HG02642 (cell line): Measurements from ENCODE around the gene CRYBB1.

Source experiments
- ATAC-seq: cut with Tn5 transposase; IDR thresholded peaks from one replicate; pipeline ENCODE4 v1.9.1; 2021; ENCODE audit warnings: mild to moderate bottlenecking; ENCODE audit not compliant: unreplicated experiment, poor library complexity

The CRYBB1 gene

GRCh38 chr22:26610072-26610958, 7.5 kb downstream of the CRYBB1 start:
- ATAC-seq = peak; percentile 85

GRCh38 chr22:26609287-26609686, 8.5 kb downstream of the CRYBB1 start:
- ATAC-seq = no peak

- ATAC-seq = no peak
These were observed 9.7 kb downstream of the CRYBB1 start for GRCh38 chr22:26608129-26608528.

GRCh38 chr22:26606611-26607010, 11.2 kb downstream of the CRYBB1 start:
- ATAC-seq = no peak

- no peak for ATAC-seq
These were observed 13.5 kb downstream of the CRYBB1 start for GRCh38 chr22:26604368-26604767.

- no peak for ATAC-seq
These were observed 15.7 kb downstream of the CRYBB1 start for GRCh38 chr22:26602127-26602526.

GRCh38 chr22:26601726-26602125, 16.1 kb downstream of the CRYBB1 start:
- ATAC-seq = no peak

- ATAC-seq = no peak
These were observed 18.3 kb downstream of the CRYBB1 start for GRCh38 chr22:26599505-26599904.

- ATAC-seq = no peak
These were observed 20.3 kb downstream of the CRYBB1 start for GRCh38 chr22:26597480-26597879.

- no peak for ATAC-seq
These were observed 20.8 kb downstream of the CRYBB1 start for GRCh38 chr22:26597026-26597425.

GRCh38 chr22:26593763-26594162, 24.1 kb downstream of the CRYBB1 start:
- no peak for ATAC-seq

GRCh38 chr22:26592421-26592891, 25.4 kb downstream of the CRYBB1 start:
- ATAC-seq = peak; percentile 51

- peak; percentile 78 for ATAC-seq
These were observed 27.7 kb downstream of the CRYBB1 start, which contains the start of gene TPST2 for GRCh38 chr22:26589845-26590736. TPST2 (minus strand) TSS chr22:26590132; CDS start chr22:26541630, 48,502 bp downstream.

- ATAC-seq = peak; percentile 18
These were observed 28.4 kb downstream of the CRYBB1 start for GRCh38 chr22:26589367-26589844.

GRCh38 chr22:26588729-26589366, 29.0 kb downstream of the CRYBB1 start:
- no peak for ATAC-seq

- ATAC-seq = no peak
These were observed 29.7 kb downstream of the CRYBB1 start for GRCh38 chr22:26587991-26588613.

GRCh38 chr22:26586556-26587325, 31.1 kb downstream of the CRYBB1 start:
- no peak for ATAC-seq

GRCh38 chr22:26585104-26585790, 32.6 kb downstream of the CRYBB1 start:
- no peak for ATAC-seq
